GM12872 (cell line): Measurements from ENCODE around the gene UNC5C.

Experiments
- TF ChIP-seq, protein P1 (sequence below): IDR thresholded peaks from 3 replicates; pipeline ENCODE4 v1.5.1; 2011; ENCODE audit warnings: low read depth, mild to moderate bottlenecking, low read length, moderate library complexity; ENCODE audit not compliant: insufficient read depth

The UNC5C gene

DNA sequence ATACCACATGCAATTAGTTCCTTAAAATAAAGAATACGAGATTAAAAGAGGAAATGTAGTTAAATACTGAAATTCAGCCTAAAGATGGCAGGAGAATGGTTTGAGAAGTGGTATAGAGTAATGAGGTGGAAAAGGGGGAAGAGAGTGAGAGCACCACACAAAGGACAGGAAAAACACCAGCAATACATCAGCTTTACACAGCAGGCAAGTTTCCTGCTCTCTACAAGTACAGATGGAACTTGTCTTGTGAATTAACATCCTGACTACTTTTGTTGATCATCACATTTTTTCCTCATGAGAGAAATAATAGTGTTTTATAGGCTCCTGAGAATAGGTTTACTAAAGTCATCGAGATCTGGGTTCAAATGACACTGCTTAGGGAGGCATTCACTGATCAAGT is 2.9 kb upstream of the UNC5C start:
- TF ChIP-seq, protein P1, sequence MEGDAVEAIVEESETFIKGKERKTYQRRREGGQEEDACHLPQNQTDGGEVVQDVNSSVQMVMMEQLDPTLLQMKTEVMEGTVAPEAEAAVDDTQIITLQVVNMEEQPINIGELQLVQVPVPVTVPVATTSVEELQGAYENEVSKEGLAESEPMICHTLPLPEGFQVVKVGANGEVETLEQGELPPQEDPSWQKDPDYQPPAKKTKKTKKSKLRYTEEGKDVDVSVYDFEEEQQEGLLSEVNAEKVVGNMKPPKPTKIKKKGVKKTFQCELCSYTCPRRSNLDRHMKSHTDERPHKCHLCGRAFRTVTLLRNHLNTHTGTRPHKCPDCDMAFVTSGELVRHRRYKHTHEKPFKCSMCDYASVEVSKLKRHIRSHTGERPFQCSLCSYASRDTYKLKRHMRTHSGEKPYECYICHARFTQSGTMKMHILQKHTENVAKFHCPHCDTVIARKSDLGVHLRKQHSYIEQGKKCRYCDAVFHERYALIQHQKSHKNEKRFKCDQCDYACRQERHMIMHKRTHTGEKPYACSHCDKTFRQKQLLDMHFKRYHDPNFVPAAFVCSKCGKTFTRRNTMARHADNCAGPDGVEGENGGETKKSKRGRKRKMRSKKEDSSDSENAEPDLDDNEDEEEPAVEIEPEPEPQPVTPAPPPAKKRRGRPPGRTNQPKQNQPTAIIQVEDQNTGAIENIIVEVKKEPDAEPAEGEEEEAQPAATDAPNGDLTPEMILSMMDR = no peak

DNA sequence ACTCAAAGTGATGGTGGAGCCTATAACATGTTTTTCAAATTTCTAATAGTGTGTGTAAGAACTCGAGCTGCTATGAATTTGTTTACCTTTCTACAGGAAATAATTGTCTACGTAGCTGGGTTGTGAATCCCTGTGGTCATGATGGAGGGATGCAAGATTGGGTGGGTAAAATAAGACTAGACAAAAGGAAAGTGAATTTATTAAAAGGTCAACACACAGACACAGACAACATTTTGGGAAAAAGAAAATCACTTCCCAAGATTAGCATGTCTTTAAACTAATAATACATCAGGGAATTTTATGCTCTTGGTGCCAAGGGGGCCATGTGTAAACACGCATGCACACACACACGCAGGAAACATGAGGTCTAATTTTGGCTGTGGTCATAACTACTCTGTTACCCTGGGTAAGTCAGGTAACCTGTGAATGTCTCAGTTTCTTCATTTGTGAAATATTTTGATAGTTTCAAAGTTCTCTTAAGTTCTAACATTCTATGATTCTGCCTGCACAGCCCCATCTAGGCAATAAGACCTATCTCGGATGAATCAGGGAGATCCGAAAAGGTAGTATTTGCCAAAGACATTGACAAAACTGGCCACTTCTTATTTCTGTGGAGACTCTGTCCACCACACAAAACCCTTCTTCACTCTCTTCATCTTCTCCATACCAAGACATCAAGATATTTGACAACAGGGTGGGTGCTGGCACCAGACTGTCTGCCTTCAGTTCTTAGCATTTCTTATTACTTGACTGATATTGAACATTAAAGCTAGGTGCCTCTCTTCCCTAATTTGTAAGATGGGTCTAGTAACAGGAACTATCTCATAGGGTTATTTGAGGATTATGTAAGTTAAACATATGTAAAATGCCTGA is 1.6 kb upstream of the UNC5C start:
- TF ChIP-seq, protein P1 = no peak

DNA sequence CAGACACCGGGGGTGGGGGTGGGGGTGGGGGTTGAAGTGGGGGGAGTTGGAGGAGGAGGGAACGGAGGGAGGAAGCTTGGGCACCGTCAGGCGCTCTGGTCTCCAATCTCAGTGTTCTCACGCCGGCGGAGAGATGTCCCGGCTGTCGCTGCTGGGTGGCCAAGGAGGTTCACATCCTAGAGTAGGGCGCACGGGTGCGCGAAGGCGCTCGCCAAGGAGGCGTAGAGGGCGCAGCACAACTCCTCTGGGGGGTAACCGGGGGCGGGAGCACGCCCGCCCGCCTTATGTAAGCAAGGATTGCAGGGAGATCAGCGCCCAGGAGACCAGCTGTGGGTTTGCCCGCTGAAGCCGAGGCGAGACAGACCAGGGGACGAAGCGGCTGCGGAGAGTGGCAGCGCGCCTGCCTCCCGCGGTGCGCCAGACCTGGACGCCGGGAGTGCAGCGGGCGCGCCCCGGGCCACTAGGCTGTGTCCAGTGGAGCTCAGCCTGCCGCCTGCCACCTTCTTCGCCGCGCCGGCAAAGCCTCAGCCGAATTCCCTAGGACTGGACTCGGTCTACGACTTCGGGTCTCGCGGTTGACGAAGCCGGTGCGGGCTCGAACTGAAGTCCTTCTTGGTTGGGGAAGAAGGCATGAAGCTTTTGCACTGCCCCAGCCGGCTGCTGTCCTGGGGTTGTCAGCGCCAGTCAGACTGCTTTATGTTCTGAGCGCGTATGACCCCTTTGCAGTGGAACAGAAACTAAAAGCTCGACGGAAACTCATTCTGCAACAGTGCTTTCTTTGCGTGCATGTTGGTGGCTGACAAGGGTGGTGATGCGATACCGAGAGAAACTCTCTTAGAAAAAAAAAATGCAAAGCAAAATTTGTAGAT is 707 bp upstream of the UNC5C start:
- TF ChIP-seq, protein P1 = no peak

DNA sequence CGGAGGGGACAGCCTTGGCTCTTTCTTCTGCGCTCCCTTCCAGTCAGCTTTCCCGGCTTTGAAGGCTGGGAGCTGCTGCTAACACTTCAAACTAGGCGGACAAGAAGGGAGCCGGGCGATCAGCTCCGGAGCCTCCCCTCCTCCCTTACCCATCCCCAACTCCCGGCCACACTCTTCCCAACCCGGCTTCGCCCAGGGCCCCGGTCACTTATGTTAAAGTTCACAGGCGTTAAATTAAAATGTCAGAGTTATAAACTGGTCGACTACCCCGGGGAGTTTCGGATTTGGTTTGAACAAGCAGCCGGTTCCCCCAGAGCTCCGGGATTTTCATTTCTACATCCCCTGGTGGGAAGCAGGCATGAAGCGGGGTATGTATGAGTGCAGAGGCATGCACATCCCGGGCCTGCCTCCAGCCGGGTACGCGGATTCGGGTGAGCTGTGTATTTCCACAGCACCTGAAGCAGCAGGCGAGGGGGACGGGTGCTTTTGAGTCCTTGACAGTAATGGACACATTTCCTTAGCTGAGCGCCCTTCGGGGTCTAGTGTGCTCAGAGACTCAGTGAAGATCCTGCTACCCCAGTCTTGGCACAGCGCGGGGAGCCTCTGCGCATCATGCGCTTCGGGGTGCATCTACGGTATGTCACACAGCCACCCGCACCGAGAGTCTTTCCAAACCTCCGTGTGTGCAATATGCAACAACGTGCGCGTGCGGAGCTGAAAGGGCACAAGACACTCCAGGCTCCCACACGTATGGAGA is 880 bp downstream of the UNC5C start:
- TF ChIP-seq, protein P1 = no peak

DNA sequence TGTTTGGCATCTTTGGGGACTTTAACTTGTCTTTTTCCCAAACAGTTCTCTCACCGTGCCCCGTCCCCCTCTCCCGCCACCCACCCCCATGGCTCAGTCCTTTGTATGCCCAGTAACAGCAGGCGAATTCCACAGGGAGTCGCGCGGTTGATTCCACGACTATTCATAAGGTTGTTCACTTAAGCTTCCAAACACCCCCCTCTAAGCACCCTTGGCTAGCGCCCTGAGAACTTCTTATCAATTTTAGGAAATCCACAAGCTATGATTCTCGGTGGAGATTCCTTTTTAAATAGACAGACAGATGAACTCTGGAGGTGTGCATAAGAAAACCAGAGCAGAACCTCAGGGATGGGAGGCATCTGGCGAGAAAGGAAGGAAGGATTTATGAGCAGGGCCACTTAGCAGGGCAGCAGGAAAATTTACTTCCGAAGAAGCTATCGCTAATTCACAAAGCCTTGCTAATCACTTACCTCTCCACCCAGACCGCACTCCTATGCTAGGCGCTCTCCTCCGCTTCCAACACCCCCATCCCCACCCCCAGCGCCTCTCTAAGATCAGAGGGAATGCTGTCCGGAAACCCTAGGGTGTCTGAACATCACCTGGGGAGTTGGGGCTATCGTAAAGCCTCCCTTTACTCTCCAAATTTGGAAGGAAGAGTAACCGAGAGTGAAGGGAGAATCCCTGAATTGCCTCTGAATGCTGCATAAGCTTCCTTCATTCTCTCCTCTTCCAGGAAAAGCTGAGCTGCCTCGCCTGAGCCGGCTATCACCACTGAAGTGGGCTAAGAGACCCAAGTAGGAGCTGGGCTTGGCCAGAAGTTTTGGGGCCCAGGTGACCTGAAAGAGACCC is 1.7 kb downstream of the UNC5C start:
- TF ChIP-seq, protein P1 = no peak

DNA sequence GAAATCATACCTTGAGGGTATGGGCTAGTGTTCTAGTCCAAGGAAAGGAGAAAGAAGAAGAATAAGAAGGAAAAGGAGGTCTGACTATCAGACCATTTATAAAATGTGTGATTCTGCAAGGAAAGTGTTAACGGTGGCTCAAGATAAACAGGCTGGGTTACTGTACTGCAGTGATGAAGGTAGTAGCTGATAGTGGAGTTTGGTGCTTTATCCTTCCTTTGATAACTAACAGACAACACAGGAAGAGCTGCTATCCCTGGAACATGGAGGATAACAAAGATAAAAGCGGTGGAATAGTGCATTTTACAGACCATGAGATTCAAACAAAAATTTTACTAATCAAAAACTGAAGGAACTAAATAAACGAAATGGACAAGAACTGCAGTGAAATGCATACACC is 2.6 kb downstream of the UNC5C start:
- TF ChIP-seq, protein P1 = no peak
